Measurements from ENCODE around the gene OR13J1. TPM values are rescaled to one million over a fixed set of nuclear protein-coding genes. Genes with fewer than 3 reads are reported as not detected.

Gene OR13J1
- total RNA-seq, 1 experiment from 2014 or later = not detected

DNA sequence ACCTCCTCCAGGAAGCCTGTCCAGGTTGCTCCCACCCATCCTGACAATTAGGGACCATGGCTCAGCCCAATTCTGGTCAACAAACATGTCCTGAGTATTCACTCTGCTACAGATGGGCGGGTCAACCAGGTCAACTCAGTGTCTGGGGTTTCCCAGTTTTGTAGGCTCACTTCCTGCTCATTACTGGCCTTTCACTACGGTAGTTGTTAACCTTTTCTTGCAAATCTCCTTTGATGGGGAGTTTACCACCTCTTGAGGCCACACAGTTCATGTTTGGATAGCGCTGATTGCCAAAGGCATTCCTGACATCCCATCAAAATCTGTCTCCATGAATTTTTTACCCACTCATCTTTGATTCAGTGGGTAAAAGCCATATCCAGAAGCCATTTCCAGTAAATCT lies 27.4 kb downstream of the OR13J1 start:
- Histone ChIP-seq H3K27ac (ENCODE audit: low read length) (no peak overlapping the region), H3K4me1 (ENCODE audit: control insufficient read depth, insufficient read depth, low read length) (no peaks in the 10 kb centered on the region; the same call in 1 of the 2 replicates), H3K4me3 (ENCODE audit: low read depth in 2 of 2, low read length in 2 of 2) (no peak overlapping the region), H3K9me3 (ENCODE audit: control insufficient read depth, insufficient read depth, low read depth, low read length) (no peaks in the 10 kb centered on the region), H3K36me3 (ENCODE audit: control insufficient read depth, insufficient read depth, low read length) (no peaks in the 10 kb centered on the region), H3K27me3 (ENCODE audit: control insufficient read depth, insufficient read depth, low read length) (no peaks in the 10 kb centered on the region)
- TF ChIP-seq, protein P1, sequence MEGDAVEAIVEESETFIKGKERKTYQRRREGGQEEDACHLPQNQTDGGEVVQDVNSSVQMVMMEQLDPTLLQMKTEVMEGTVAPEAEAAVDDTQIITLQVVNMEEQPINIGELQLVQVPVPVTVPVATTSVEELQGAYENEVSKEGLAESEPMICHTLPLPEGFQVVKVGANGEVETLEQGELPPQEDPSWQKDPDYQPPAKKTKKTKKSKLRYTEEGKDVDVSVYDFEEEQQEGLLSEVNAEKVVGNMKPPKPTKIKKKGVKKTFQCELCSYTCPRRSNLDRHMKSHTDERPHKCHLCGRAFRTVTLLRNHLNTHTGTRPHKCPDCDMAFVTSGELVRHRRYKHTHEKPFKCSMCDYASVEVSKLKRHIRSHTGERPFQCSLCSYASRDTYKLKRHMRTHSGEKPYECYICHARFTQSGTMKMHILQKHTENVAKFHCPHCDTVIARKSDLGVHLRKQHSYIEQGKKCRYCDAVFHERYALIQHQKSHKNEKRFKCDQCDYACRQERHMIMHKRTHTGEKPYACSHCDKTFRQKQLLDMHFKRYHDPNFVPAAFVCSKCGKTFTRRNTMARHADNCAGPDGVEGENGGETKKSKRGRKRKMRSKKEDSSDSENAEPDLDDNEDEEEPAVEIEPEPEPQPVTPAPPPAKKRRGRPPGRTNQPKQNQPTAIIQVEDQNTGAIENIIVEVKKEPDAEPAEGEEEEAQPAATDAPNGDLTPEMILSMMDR (IDR thresholded peaks at IDR 0.05) = no peak
- TF ChIP-seq, protein P2, sequence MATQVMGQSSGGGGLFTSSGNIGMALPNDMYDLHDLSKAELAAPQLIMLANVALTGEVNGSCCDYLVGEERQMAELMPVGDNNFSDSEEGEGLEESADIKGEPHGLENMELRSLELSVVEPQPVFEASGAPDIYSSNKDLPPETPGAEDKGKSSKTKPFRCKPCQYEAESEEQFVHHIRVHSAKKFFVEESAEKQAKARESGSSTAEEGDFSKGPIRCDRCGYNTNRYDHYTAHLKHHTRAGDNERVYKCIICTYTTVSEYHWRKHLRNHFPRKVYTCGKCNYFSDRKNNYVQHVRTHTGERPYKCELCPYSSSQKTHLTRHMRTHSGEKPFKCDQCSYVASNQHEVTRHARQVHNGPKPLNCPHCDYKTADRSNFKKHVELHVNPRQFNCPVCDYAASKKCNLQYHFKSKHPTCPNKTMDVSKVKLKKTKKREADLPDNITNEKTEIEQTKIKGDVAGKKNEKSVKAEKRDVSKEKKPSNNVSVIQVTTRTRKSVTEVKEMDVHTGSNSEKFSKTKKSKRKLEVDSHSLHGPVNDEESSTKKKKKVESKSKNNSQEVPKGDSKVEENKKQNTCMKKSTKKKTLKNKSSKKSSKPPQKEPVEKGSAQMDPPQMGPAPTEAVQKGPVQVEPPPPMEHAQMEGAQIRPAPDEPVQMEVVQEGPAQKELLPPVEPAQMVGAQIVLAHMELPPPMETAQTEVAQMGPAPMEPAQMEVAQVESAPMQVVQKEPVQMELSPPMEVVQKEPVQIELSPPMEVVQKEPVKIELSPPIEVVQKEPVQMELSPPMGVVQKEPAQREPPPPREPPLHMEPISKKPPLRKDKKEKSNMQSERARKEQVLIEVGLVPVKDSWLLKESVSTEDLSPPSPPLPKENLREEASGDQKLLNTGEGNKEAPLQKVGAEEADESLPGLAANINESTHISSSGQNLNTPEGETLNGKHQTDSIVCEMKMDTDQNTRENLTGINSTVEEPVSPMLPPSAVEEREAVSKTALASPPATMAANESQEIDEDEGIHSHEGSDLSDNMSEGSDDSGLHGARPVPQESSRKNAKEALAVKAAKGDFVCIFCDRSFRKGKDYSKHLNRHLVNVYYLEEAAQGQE (IDR thresholded peaks at IDR 0.05; ENCODE audit: insufficient read depth in 1 of 2, low read depth in 2 of 2, low read length in 1 of 2) = no peak
- TF ChIP-seq POLR2AphosphoS5 (IDR thresholded peaks at IDR 0.05; ENCODE audit: low read depth, low read length) (no peak), SIN3A (IDR thresholded peaks at IDR 0.05; ENCODE audit: borderline replicate concordance, insufficient read depth, low read depth, low read length) (no peak), TCF7L2 (IDR thresholded peaks at IDR 0.05; ENCODE audit: low read depth, low read length) (no peak)
- DNase-seq (ENCODE audit: low read depth, low spot score) (no peak), ATAC-seq (no peak)
- no TSS peak for BruUV-seq (replicated peaks)
- intact Hi-C loops (cut with micrococcal nuclease; ENCODE audit: unreplicated experiment) = no loop called here
- ChIA-PET CTCF (interaction anchor here (0.5 kb wide), 1 partner anchor 44 kb away, joined by 3 read pairs; no protein-coding TSS in a partner anchor), POLR2A (no interaction called here)
- in situ Hi-C loops (cut with HindIII; ENCODE audit: low pct_unique_long_range_greater_than_20kb, low sequenced_read_pairs) = no loop called here

DNA sequence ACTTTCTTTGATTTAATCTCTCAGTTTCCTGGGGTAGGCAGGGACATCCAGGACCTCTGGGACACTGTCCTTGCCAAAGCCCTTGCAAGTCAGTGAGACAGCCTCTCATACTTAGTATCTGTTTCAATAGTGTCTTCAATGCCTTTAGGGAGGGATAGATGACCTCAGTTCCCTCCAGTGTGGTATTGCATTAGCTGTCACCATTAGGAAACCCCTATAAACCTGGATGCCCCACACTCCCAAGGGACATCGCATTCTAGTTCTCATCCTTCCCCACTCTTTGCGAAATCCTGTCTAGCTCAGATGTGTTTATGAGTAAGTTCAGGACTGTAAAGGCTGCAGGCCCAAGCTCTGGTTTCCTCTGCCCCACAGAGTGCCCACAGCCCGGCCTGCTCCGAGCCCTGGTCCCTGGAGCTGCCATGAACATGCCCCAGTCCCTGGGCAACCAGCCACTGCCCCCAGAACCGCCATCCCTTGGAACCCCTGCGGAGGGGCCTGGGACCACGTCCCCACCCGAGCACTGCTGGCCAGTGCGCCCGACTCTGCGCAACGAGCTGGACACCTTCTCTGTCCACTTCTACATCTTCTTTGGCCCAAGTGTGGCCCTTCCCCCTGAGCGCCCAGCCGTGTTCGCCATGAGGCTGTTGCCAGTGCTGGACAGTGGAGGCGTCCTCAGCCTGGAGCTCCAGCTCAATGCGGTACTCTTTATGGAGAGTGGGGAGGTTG lies 28.0 kb downstream of the OR13J1 start:
- Histone ChIP-seq H3K4me3 (ENCODE audit: low read depth in 2 of 2, low read length in 2 of 2) (no peak overlapping the region), H3K27ac (ENCODE audit: low read length) (no peak overlapping the region), H3K36me3 (ENCODE audit: control insufficient read depth, insufficient read depth, low read length) (no peaks in the 10 kb centered on the region), H3K4me1 (ENCODE audit: control insufficient read depth, insufficient read depth, low read length) (no peaks in the 10 kb centered on the region; the same call in 1 of the 2 replicates), H3K9me3 (ENCODE audit: control insufficient read depth, insufficient read depth, low read depth, low read length) (no peaks in the 10 kb centered on the region), H3K27me3 (ENCODE audit: control insufficient read depth, insufficient read depth, low read length) (no peaks in the 10 kb centered on the region)
- no TSS peak for BruUV-seq (replicated peaks)
- ChIA-PET CTCF (interaction anchor here (0.5 to 0.6 kb wide), 2 partner anchors 9 to 43 kb away, joined by 3 read pairs; no protein-coding TSS in a partner anchor), POLR2A (interaction anchor here (0.6 kb wide), 1 partner anchor 128 kb away, joined by 8 read pairs; no protein-coding TSS in a partner anchor)
- TF ChIP-seq TCF7L2 (IDR thresholded peaks at IDR 0.05; ENCODE audit: low read depth, low read length) (no peak), POLR2AphosphoS5 (IDR thresholded peaks at IDR 0.05; ENCODE audit: low read depth, low read length) (no peak), SIN3A (IDR thresholded peaks at IDR 0.05; ENCODE audit: borderline replicate concordance, insufficient read depth, low read depth, low read length) (no peak)
- TF ChIP-seq, protein P2 (IDR thresholded peaks at IDR 0.05; ENCODE audit: insufficient read depth in 1 of 2, low read depth in 2 of 2, low read length in 1 of 2) = no peak
- TF ChIP-seq, protein P1 (IDR thresholded peaks at IDR 0.05) = no peak
- no peak for ATAC-seq
- intact Hi-C loops (cut with micrococcal nuclease; ENCODE audit: unreplicated experiment) (no loop called here), in situ Hi-C loops (cut with HindIII; ENCODE audit: low pct_unique_long_range_greater_than_20kb, low sequenced_read_pairs) (no loop called here)
- no peak for DNase-seq (ENCODE audit: low read depth, low spot score)

All from Panc1 (cell line).